HepG2 (cell line): ENCODE results near the gene ZBTB44. TPM values are rescaled to one million over a fixed set of nuclear protein-coding genes. Genes with fewer than 3 reads are reported as not detected.

Experiments used
- ATAC-seq: fragments of 200-7000 bp; cut with Tn5 transposase; 3 replicates; pipeline ENCODE4 v1.9.1; 2020; ENCODE audit warnings: mild to moderate bottlenecking, moderate library complexity
- BruUV-seq: library from RNA; stranded (reverse); fragments of 400-500 nt; replicated peaks from 2 replicates; lab custom pipeline; 2021; lab: Mats Ljungman, UMichigan
- CTCF ChIA-PET: fragments of 300-600 bp; formaldehyde crosslinking; extraction: SDS; loops from one replicate; lab custom pipeline; 2021; ENCODE audit warnings: low total read pairs, inconsistent platforms, low intra/inter-chr PET ratio; lab: Yijun Ruan, JAX
- POLR2A ChIA-PET: fragments of 350-600 bp; sonication (Branson Sonifier 250); formaldehyde crosslinking; loops from one replicate; lab custom pipeline; 2020; ENCODE audit warnings: antibody characterized with exemption, inconsistent platforms; lab: Yijun Ruan, JAX
- DNase-seq: peaks from one replicate; pipeline ENCODE4 v3.0.0-alpha.2; 2015; ENCODE audit warnings: low spot score
- FAIRE-seq: peaks from 3 replicates; lab custom pipeline; 2011; peaks lifted over from hg19 to GRCh38; lab: Jason Lieb, UNC
- H2AFZ ChIP-seq: one replicate; pipeline ENCODE4 v1.6.1; 2011; ENCODE audit warnings: low read length, inconsistent platforms
- H3K27ac ChIP-seq: fragments of 300-600 bp; 3 replicates; pipeline ENCODE4 v1.8.0; 2011; ENCODE audit warnings: mixed run types, mild to moderate bottlenecking, mixed read lengths, low read length, inconsistent platforms; ENCODE audit not compliant: insufficient read depth; ENCODE audit errors: extremely low read length
- H3K27me3 ChIP-seq, 2 experiments: fragments of 200-600 bp in 1 of 2; 2 replicates in 1 of 2; 3 replicates in 1 of 2; pipeline versions ENCODE4 v1.6.0 to v1.8.0; 2011; ENCODE audit warnings: low read length in 2 of 2, mild to moderate bottlenecking in 2 of 2, moderate library complexity in 2 of 2, inconsistent platforms in 1 of 2; ENCODE audit not compliant: insufficient read depth in 2 of 2, control insufficient read depth in 1 of 2
- H3K36me3 ChIP-seq, 2 experiments: fragments of 200-600 bp in 1 of 2; replicated peaks in 1 of 2; 2 replicates in 1 of 2; 3 replicates in 1 of 2; pipeline versions ENCODE4 v1.5.1 to v1.8.0; 2011; ENCODE audit warnings: low read length in 2 of 2, inconsistent platforms in 1 of 2; ENCODE audit not compliant: insufficient read depth in 2 of 2, control insufficient read depth in 1 of 2
- H3K4me1 ChIP-seq: 2 replicates; pipeline ENCODE4 v1.5.1; 2012; ENCODE audit warnings: low read length, inconsistent platforms; ENCODE audit not compliant: insufficient read depth
- H3K4me2 ChIP-seq: 2 replicates; pipeline ENCODE4 v1.6.0; 2011; ENCODE audit warnings: low read depth, low read length, inconsistent platforms
- H3K4me3 ChIP-seq, 3 experiments: fragments of 200-600 bp in 1 of 3; sonication (generic), shearing (Covaris generic) in 1 of 3; replicated peaks in 1 of 3; 2 replicates each; pipeline ENCODE4 v1.5.1; 2011 to 2016; ENCODE audit warnings: low read length in 3 of 3, inconsistent platforms in 2 of 3, low read depth in 2 of 3, mild to moderate bottlenecking in 2 of 3, control low read depth in 1 of 3, mixed read lengths in 1 of 3; ENCODE audit not compliant: insufficient read depth in 1 of 3
- H3K79me2 ChIP-seq: one replicate; pipeline ENCODE4 v1.6.1; 2011; ENCODE audit warnings: low read length, inconsistent platforms; ENCODE audit not compliant: insufficient read depth
- H3K9ac ChIP-seq: 2 replicates; pipeline ENCODE4 v1.6.0; 2011; ENCODE audit warnings: mild to moderate bottlenecking, low read depth, low read length, inconsistent platforms; ENCODE audit not compliant: insufficient read depth
- H3K9me3 ChIP-seq: 2 replicates; pipeline ENCODE4 v1.5.1; 2012; ENCODE audit warnings: mild to moderate bottlenecking, low read length
- H4K20me1 ChIP-seq: 2 replicates; pipeline ENCODE4 v1.6.0; 2011; ENCODE audit warnings: inconsistent platforms, mild to moderate bottlenecking, low read length, moderate library complexity; ENCODE audit not compliant: insufficient read depth
- ARNT2 ChIP-seq: sonication (generic); formaldehyde crosslinking; IDR thresholded peaks from 2 replicates; pipeline ENCODE4 v1.8.0; 2022; ENCODE audit warnings: mild to moderate bottlenecking, low read depth, missing genetic modification reagents, moderate library complexity
- EP300 ChIP-seq, 3 experiments: sonication (generic) in 1 of 3; formaldehyde crosslinking in 1 of 3; IDR thresholded peaks; 2 replicates each; pipeline versions ENCODE4 v1.5.1 to v1.6.1; 2011 to 2020; ENCODE audit warnings: low read depth in 2 of 3, low read length in 2 of 3, borderline replicate concordance in 1 of 3, improper control_type of control experiment in 1 of 3, mild to moderate bottlenecking in 1 of 3, missing genetic modification reagents in 1 of 3, moderate library complexity in 1 of 3
- GLI4 ChIP-seq: sonication (generic); formaldehyde crosslinking; IDR thresholded peaks from 2 replicates; pipeline ENCODE4 v1.5.1; 2020; ENCODE audit warnings: missing genetic modification reagents, mild to moderate bottlenecking, moderate library complexity, borderline replicate concordance
- KMT2B ChIP-seq: IDR thresholded peaks from 2 replicates; pipeline ENCODE4 v1.6.1; 2016; ENCODE audit warnings: missing genetic modification reagents, missing compliant biosample characterization
- PITX1 ChIP-seq: sonication (generic); formaldehyde crosslinking; IDR thresholded peaks from 2 replicates; pipeline ENCODE4 v1.5.1; 2020; ENCODE audit warnings: mild to moderate bottlenecking, missing genetic modification reagents
- REL ChIP-seq: sonication (generic); formaldehyde crosslinking; conservative IDR thresholded peaks from 2 replicates; pipeline ENCODE4 v1.8.0; 2022; ENCODE audit warnings: mild to moderate bottlenecking, missing genetic modification reagents, moderate library complexity
- ZNF441 ChIP-seq: sonication (generic); formaldehyde crosslinking; IDR thresholded peaks from 2 replicates; pipeline ENCODE4 v1.7.0; 2021; ENCODE audit warnings: missing genetic modification reagents, borderline replicate concordance
- ZNF451 ChIP-seq: sonication (generic); formaldehyde crosslinking; IDR thresholded peaks from 2 replicates; pipeline ENCODE4 v1.5.0; 2020; ENCODE audit warnings: mild to moderate bottlenecking, missing genetic modification reagents
- ZSCAN21 ChIP-seq: sonication (generic); formaldehyde crosslinking; IDR thresholded peaks from 2 replicates; pipeline ENCODE4 v1.8.0; 2022; ENCODE audit warnings: mild to moderate bottlenecking, missing genetic modification reagents, moderate library complexity, borderline replicate concordance
- WGBS: methylation state at CpG from one replicate; pipeline ENCODE4 v1.1.6; 2017; ENCODE audit warnings: low lambda C conversion rate; 5-methylcytosine and 5-hydroxymethylcytosine counted together
- in situ Hi-C: cut with HindIII; loops from 2 replicates; pipeline ENCODE4 v1.10.0; 2017; ENCODE audit warnings: low pct_unique_long_range_greater_than_20kb; ENCODE audit not compliant: extremely low pct_ligation_motif_present
- intact Hi-C: fragments of 100-400 bp; cut with micrococcal nuclease; formaldehyde crosslinking; loops from one replicate; pipeline ENCODE4 v1.10.0; 2022; ENCODE audit not compliant: unreplicated experiment
- polyA plus RNA-seq, 8 experiments: library from polyadenylated mRNA; depleted of rRNA in 3 of 8; stranded (reverse) in 7 of 8; unstranded in 1 of 8; fragments of >200 nt; fragmentation: Illumina TruSeq in 4 of 8; extraction: Trizol in 4 of 8; gene quantifications; 2 replicates each; pipeline versions ENCODE4 v1.2.1 to v1.2.3, GENCODE V29; 2011 to 2016; ENCODE audit warnings: low read depth in 4 of 8, missing spikeins in 1 of 8, mixed read lengths in 1 of 8; ENCODE audit not compliant: insufficient read depth in 1 of 8
- total RNA-seq, 5 experiments: library from RNA; depleted of rRNA; stranded (reverse); fragments of >200 nt; fragmentation: Illumina TruSeq; extraction: Trizol; gene quantifications; 2 replicates each; pipeline ENCODE4 v1.2.3, GENCODE V29; 2016; ENCODE audit warnings: low read depth in 1 of 5
- TF ChIP-seq, protein P1 (sequence below): sonication (generic); formaldehyde crosslinking; IDR thresholded peaks from 2 replicates; pipeline ENCODE4 v1.5.0; 2020; ENCODE audit warnings: mild to moderate bottlenecking, missing genetic modification reagents
- TF ChIP-seq, protein P2 (sequence below): sonication (generic); formaldehyde crosslinking; IDR thresholded peaks from 2 replicates; pipeline ENCODE4 v1.4.0; 2020; ENCODE audit warnings: mild to moderate bottlenecking, missing genetic modification reagents
- TF ChIP-seq, protein P3 (sequence below): sonication (generic); formaldehyde crosslinking; IDR thresholded peaks from 2 replicates; pipeline ENCODE4 v1.5.0; 2020; ENCODE audit warnings: missing genetic modification reagents, mild to moderate bottlenecking, borderline replicate concordance
- TF ChIP-seq, protein P4 (sequence below): sonication (generic); formaldehyde crosslinking; IDR thresholded peaks from 2 replicates; pipeline ENCODE4 v1.4.0; 2020; ENCODE audit warnings: missing genetic modification reagents

Gene ZBTB44
- total and polyA plus RNA-seq, 2 of the 13 experiments (the other 11 are each of a cell fraction or from before 2014, with no cell fraction given) = 22.8 to 23.6 TPM

DNA sequence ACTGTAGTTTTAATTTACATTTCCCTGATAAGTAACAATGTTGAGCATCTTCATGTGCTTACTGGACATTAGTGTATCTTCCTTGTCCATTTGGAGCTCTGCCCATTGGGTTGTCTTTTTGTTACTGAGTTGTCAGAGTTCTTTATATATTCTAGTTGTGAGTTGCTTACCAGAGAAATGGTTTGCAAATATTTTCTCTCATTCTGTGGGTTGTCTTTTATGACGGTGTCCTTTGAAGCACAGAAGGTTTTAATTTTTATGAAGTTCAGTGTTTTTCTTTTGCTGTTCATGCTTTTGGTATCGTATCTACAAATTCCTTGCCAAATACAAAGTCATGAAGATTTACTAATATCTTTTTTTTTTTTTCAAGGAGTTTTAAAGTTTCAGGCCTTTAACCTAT, 42.4 kb downstream of the ZBTB44 start (continued):
- no peak for TF ChIP-seq GLI4 (CRISPR knock-in tag)

DNA sequence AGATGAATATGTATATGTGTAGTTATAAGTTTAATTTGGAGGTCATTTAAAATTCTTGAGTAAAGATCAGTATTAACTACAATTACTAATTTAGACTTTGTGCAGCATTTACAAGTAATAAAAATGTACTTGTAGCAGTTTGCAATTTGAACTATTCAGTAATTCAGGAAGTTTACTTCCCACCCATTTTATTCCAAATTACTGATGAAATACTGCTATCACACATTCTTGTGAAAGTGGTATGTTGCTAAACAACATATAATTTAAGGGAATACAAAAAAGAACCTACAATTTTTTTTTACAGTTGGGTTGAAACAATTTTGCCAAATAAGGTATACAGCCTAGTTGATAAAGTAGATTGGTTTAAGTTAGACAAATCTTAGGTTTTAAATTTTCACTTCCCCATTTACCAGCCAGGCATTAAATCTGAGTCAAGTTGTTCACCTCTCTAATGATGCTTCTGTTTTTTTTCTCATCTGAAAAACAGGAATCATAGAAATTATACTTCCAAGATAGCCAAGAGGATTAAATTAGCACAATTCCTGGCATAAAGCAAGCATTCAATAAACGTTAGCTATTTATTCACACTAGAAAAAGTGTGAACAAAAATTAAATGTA, 45.3 kb downstream of the ZBTB44 start:
- POLR2A ChIA-PET = no interaction called here
- WGBS = 93% methylated on average over 1 of the region's 1 CpG
- no peak for TF ChIP-seq ZSCAN21 (CRISPR knock-in tag)
- no peak for TF ChIP-seq EP300 (IDR thresholded peaks at IDR 0.05; ENCODE audit: low read depth in 2 of 2, low read length in 2 of 2)
- no peak for TF ChIP-seq EP300 (CRISPR knock-in tag; IDR thresholded peaks at IDR 0.05; ENCODE audit: borderline replicate concordance)
- TF ChIP-seq ZNF441 = no peak
- no peak for TF ChIP-seq REL (CRISPR knock-in tag)
- TF ChIP-seq, protein P1, sequence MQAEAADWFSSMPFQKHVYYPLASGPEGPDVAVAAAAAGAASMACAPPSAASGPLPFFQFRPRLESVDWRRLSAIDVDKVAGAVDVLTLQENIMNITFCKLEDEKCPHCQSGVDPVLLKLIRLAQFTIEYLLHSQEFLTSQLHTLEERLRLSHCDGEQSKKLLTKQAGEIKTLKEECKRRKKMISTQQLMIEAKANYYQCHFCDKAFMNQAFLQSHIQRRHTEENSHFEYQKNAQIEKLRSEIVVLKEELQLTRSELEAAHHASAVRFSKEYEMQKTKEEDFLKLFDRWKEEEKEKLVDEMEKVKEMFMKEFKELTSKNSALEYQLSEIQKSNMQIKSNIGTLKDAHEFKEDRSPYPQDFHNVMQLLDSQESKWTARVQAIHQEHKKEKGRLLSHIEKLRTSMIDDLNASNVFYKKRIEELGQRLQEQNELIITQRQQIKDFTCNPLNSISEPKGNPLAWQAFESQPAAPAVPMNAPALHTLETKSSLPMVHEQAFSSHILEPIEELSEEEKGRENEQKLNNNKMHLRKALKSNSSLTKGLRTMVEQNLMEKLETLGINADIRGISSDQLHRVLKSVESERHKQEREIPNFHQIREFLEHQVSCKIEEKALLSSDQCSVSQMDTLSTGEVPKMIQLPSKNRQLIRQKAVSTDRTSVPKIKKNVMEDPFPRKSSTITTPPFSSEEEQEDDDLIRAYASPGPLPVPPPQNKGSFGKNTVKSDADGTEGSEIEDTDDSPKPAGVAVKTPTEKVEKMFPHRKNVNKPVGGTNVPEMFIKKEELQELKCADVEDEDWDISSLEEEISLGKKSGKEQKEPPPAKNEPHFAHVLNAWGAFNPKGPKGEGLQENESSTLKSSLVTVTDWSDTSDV = no peak
- TF ChIP-seq ARNT2 (CRISPR knock-in tag) = no peak
- TF ChIP-seq, protein P2, sequence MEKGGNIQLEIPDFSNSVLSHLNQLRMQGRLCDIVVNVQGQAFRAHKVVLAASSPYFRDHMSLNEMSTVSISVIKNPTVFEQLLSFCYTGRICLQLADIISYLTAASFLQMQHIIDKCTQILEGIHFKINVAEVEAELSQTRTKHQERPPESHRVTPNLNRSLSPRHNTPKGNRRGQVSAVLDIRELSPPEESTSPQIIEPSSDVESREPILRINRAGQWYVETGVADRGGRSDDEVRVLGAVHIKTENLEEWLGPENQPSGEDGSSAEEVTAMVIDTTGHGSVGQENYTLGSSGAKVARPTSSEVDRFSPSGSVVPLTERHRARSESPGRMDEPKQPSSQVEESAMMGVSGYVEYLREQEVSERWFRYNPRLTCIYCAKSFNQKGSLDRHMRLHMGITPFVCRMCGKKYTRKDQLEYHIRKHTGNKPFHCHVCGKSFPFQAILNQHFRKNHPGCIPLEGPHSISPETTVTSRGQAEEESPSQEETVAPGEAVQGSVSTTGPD (CRISPR knock-in tag) = no peak
- TF ChIP-seq, protein P3, sequence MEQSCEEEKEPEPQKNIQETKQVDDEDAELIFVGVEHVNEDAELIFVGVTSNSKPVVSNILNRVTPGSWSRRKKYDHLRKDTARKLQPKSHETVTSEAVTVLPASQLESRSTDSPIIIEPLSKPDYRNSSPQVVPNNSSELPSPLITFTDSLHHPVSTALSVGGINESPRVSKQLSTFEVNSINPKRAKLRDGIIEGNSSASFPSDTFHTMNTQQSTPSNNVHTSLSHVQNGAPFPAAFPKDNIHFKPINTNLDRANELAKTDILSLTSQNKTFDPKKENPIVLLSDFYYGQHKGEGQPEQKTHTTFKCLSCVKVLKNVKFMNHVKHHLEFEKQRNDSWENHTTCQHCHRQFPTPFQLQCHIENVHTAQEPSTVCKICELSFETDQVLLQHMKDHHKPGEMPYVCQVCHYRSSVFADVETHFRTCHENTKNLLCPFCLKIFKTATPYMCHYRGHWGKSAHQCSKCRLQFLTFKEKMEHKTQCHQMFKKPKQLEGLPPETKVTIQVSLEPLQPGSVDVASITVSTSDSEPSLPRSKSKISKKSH (CRISPR knock-in tag) = no peak
- TF ChIP-seq, protein P4, sequence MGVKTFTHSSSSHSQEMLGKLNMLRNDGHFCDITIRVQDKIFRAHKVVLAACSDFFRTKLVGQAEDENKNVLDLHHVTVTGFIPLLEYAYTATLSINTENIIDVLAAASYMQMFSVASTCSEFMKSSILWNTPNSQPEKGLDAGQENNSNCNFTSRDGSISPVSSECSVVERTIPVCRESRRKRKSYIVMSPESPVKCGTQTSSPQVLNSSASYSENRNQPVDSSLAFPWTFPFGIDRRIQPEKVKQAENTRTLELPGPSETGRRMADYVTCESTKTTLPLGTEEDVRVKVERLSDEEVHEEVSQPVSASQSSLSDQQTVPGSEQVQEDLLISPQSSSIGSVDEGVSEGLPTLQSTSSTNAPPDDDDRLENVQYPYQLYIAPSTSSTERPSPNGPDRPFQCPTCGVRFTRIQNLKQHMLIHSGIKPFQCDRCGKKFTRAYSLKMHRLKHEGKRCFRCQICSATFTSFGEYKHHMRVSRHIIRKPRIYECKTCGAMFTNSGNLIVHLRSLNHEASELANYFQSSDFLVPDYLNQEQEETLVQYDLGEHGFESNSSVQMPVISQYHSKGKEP (CRISPR knock-in tag) = no peak
- no peak for TF ChIP-seq KMT2B (CRISPR knock-in tag)
- TF ChIP-seq ZNF451 (CRISPR knock-in tag) = no peak
- TF ChIP-seq PITX1 (CRISPR knock-in tag) = no peak

More for the DNA sequence above, 45.3 kb downstream of the ZBTB44 start:
- Histone ChIP-seq H3K36me3 (peaks cover 0 to 4% of the 10 kb centered on the region in 2 experiments; a peak in 2 of 5 replicates), H3K9me3 (no peaks in the 10 kb centered on the region), H3K79me2 (no peaks in the 10 kb centered on the region), H3K4me3 (no peak overlapping the region), H4K20me1 (no peaks in the 10 kb centered on the region), H2AFZ (no peak overlapping the region), H3K4me2 (no peak overlapping the region), H3K27me3 (no peaks in the 10 kb centered on the region), H3K4me1 (no peaks in the 10 kb centered on the region), H3K9ac (no peak overlapping the region), H3K27ac (no peak overlapping the region)
- intact Hi-C loops (no loop called here), in situ Hi-C loops (no loop called here)
- FAIRE-seq = no peak
- BruUV-seq = no TSS peak
- no peak for ATAC-seq
- DNase-seq = no peak
- CTCF ChIA-PET = no interaction called here
